MM.1S (cell line): ENCODE results near the gene MRC1.

Experiments used
- DNase-seq: peaks from one replicate; pipeline ENCODE4 v3.0.0-alpha.2; 2015
- H2AFZ ChIP-seq: fragments of 300-600 bp; sonication (generic); 2 replicates; pipeline ENCODE4 v1.6.0; 2016; ENCODE audit warnings: antibody characterized with exemption, low read length
- H3F3A ChIP-seq: fragments of 300-600 bp; sonication (generic); 2 replicates; pipeline ENCODE4 v1.6.1; 2016; ENCODE audit warnings: mild to moderate bottlenecking, antibody characterized with exemption, low read length, moderate library complexity, mixed read lengths; ENCODE audit not compliant: insufficient read depth
- H3K27ac ChIP-seq: fragments of 300-600 bp; sonication (generic); 2 replicates; pipeline ENCODE4 v1.5.1; 2016; ENCODE audit warnings: mild to moderate bottlenecking, low read length
- H3K27me3 ChIP-seq: fragments of 300-600 bp; sonication (generic); replicated peaks from 2 replicates; pipeline ENCODE4 v1.6.0; 2016; ENCODE audit warnings: low read length; ENCODE audit not compliant: insufficient read depth
- H3K36me3 ChIP-seq: fragments of 300-600 bp; sonication (generic); replicated peaks from 2 replicates; pipeline ENCODE4 v1.6.1; 2016; ENCODE audit warnings: mild to moderate bottlenecking, low read length, mixed read lengths; ENCODE audit not compliant: insufficient read depth
- H3K4me1 ChIP-seq: fragments of 300-600 bp; sonication (generic); 2 replicates; pipeline ENCODE4 v1.6.1; 2016; ENCODE audit warnings: low read length, mixed read lengths
- H3K4me2 ChIP-seq: fragments of 300-600 bp; sonication (generic); 2 replicates; pipeline ENCODE4 v1.6.0; 2016; ENCODE audit warnings: low read depth, low read length
- H3K4me3 ChIP-seq: fragments of 300-600 bp; sonication (generic); 2 replicates; pipeline ENCODE4 v1.5.1; 2016; ENCODE audit warnings: low read length, mixed read lengths
- H3K79me2 ChIP-seq: fragments of 300-600 bp; sonication (generic); 2 replicates; pipeline ENCODE4 v1.6.1; 2016; ENCODE audit warnings: mixed run types, low read length, mixed read lengths
- H3K9ac ChIP-seq: fragments of 300-600 bp; sonication (generic); 2 replicates; pipeline ENCODE4 v1.6.1; 2016; ENCODE audit warnings: low read length, mixed read lengths
- H3K9me2 ChIP-seq: fragments of 300-600 bp; sonication (generic); replicated peaks from 2 replicates; pipeline ENCODE4 v1.6.1; 2016; ENCODE audit warnings: mild to moderate bottlenecking, low read length, mixed read lengths; ENCODE audit not compliant: insufficient read depth
- H3K9me3 ChIP-seq: fragments of 300-600 bp; sonication (generic); replicated peaks from 2 replicates; pipeline ENCODE4 v1.6.1; 2016; ENCODE audit warnings: mild to moderate bottlenecking, low read length, mixed read lengths; ENCODE audit not compliant: insufficient read depth
- H4K20me1 ChIP-seq: fragments of 300-600 bp; sonication (generic); 2 replicates; pipeline ENCODE4 v1.6.1; 2016; ENCODE audit warnings: mild to moderate bottlenecking, low read length, moderate library complexity, mixed read lengths; ENCODE audit not compliant: insufficient read depth
- CTCF ChIP-seq: fragments of 300-600 bp; sonication (generic); IDR thresholded peaks from 2 replicates; pipeline ENCODE4 v1.5.1; 2016; ENCODE audit warnings: antibody characterized with exemption, low read length, mixed read lengths
- EZH2 ChIP-seq: fragments of 300-600 bp; sonication (generic); optimal IDR thresholded peaks from 2 replicates; pipeline ENCODE3; 2017; ENCODE audit warnings: low read depth, mild to moderate bottlenecking, antibody characterized with exemption, low read length, mixed read lengths
- EZH2phosphoT487 ChIP-seq: fragments of 300-600 bp; sonication (generic); IDR thresholded peaks from 2 replicates; pipeline ENCODE4 v1.6.1; 2018; ENCODE audit warnings: antibody characterized with exemption, low read length

The MRC1 gene

GRCh38 chr10:17771017-17771416 lies 38.1 kb upstream of the MRC1 start:
- Histone ChIP-seq H3K79me2 (no peaks in the 10 kb centered on the region), H3F3A (no peaks in the 10 kb centered on the region), H3K36me3 (no peaks in the 10 kb centered on the region), H4K20me1 (no peaks in the 10 kb centered on the region), H3K9me2 (no peaks in the 10 kb centered on the region), H3K9ac (no peak overlapping the region), H3K4me1 (no peaks in the 10 kb centered on the region), H3K27me3 (no peaks in the 10 kb centered on the region), H3K27ac (no peak overlapping the region), H3K4me2 (no peak overlapping the region), H3K9me3 (no peaks in the 10 kb centered on the region), H2AFZ (no peak overlapping the region), H3K4me3 (no peak overlapping the region)
- DNase-seq: no peak
- TF ChIP-seq CTCF: no peak
- TF ChIP-seq EZH2phosphoT487: no peak
- no peak for TF ChIP-seq EZH2

GRCh38 chr10:17779784-17780183 lies 29.4 kb upstream of the MRC1 start:
- no peak overlapping the region for H3K4me2 ChIP-seq
- H3K27me3 ChIP-seq: no peaks in the 10 kb centered on the region
- H3K27ac ChIP-seq: no peak overlapping the region
- no peaks in the 10 kb centered on the region for H3K79me2 ChIP-seq
- DNase-seq: no peak
- no peaks in the 10 kb centered on the region for H4K20me1 ChIP-seq
- H3K36me3 ChIP-seq: no peaks in the 10 kb centered on the region
- H3K9me3 ChIP-seq: no peaks in the 10 kb centered on the region
- no peaks in the 10 kb centered on the region for H3K9me2 ChIP-seq
- no peak overlapping the region for H3K4me3 ChIP-seq
- no peak overlapping the region for H2AFZ ChIP-seq
- TF ChIP-seq EZH2: no peak
- TF ChIP-seq CTCF: no peak
- TF ChIP-seq EZH2phosphoT487: no peak
- no peaks in the 10 kb centered on the region for H3F3A ChIP-seq
- H3K9ac ChIP-seq: no peak overlapping the region
- H3K4me1 ChIP-seq: 0 out of 2 replicates have a peak, but pooled peaks cover 6% of the 10 kb centered on the region

GRCh38 chr10:17780727-17781126 lies 28.4 kb upstream of the MRC1 start:
- TF ChIP-seq CTCF (no peak), EZH2phosphoT487 (no peak), EZH2 (no peak)
- H3K4me3 ChIP-seq: no peak overlapping the region

More at GRCh38 chr10:17780727-17781126, 28.4 kb upstream of the MRC1 start:
- no peaks in the 10 kb centered on the region for H3K79me2 ChIP-seq
- H3K27me3 ChIP-seq: no peaks in the 10 kb centered on the region
- H3K27ac ChIP-seq: no peak overlapping the region
- no peak overlapping the region for H3K4me2 ChIP-seq
- no peaks in the 10 kb centered on the region for H3F3A ChIP-seq
- no peaks in the 10 kb centered on the region for H4K20me1 ChIP-seq
- H3K4me1 ChIP-seq: 0 out of 2 replicates have a peak, but pooled peaks cover 6% of the 10 kb centered on the region
- no peaks in the 10 kb centered on the region for H3K9me3 ChIP-seq
- H3K36me3 ChIP-seq: no peaks in the 10 kb centered on the region
- H3K9ac ChIP-seq: no peak overlapping the region
- no peak for DNase-seq
- no peak overlapping the region for H2AFZ ChIP-seq
- no peaks in the 10 kb centered on the region for H3K9me2 ChIP-seq
